ENCODE data around the gene UBR3.

DNA sequence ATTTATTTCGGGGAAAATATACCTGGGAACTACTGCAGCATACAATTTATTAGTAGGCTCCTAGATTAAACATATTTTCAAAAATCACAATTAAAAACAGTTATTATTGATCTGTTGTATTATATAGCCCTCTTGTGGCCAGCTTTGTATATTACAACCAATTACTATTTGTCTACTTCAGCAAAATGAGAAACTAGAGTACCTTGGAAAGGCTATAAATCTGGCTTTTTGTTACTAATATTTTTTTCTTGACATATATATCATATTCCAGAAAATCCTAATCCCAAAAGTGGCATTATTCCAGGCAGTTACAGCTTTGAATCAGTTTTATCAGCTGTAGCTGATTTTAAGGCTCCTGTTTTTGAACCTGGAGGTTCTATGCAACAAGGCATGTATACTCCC is 101.2 kb downstream of the UBR3 start:
- no peak for TF ChIP-seq GATA3 (IDR thresholded peaks at IDR 0.05; ENCODE audit: low read depth, low read length)
- TF ChIP-seq GATA2 (IDR thresholded peaks at IDR 0.05; ENCODE audit: low read depth, low read length): no peak

All from SH-SY5Y (cell line).